ENCODE measurements around the gene CCNK.

Gene CCNK

GRCh38 chr14:99479906-99480869, 1.0 kb upstream of the CCNK start, which contains the start of gene SETD3:
SETD3 (minus strand) TSS chr14:99480859; CDS start chr14:99465805, 15,054 bp downstream.
- Histone ChIP-seq H3K27me3 (replicated peaks) (no peaks in the 10 kb centered on the region), H3K4me3 (ENCODE audit: low read depth, low read length) (peak within 1 kb of the TSS; percentile 90), H3K27ac (peak within 1 kb of the TSS; percentile 89), H3K36me3 (replicated peaks) (no peaks in the 10 kb centered on the region)
- DNase-seq = peak; percentile 40
- in situ Hi-C loops (cut with HindIII; ENCODE audit: low pct_ligation_motif_present, low sequenced_read_pairs) = no loop called here
- TF ChIP-seq, protein P1, sequence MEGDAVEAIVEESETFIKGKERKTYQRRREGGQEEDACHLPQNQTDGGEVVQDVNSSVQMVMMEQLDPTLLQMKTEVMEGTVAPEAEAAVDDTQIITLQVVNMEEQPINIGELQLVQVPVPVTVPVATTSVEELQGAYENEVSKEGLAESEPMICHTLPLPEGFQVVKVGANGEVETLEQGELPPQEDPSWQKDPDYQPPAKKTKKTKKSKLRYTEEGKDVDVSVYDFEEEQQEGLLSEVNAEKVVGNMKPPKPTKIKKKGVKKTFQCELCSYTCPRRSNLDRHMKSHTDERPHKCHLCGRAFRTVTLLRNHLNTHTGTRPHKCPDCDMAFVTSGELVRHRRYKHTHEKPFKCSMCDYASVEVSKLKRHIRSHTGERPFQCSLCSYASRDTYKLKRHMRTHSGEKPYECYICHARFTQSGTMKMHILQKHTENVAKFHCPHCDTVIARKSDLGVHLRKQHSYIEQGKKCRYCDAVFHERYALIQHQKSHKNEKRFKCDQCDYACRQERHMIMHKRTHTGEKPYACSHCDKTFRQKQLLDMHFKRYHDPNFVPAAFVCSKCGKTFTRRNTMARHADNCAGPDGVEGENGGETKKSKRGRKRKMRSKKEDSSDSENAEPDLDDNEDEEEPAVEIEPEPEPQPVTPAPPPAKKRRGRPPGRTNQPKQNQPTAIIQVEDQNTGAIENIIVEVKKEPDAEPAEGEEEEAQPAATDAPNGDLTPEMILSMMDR (IDR thresholded peaks at IDR 0.05; ENCODE audit: low read depth, low read length, missing control alignments) = peak; percentile 44

DNA sequence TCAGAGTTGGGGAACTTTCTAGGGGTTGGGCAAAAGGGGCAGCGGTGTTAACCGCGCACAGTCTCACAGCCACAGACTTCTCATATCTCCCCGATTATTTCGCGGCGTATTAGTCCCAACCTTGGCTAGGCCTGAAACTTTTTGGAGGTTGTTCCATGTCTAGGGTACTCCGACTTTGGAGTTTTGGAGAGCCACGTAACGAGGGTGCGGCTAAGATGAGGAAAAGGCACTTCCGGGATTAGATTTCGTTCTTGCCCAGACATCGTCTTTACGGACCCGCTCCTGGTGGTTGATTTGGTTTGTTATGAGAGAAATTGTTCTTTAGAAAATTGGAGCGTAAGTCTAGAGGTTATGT, 513 bp downstream of the CCNK start:
- H3K36me3 ChIP-seq (replicated peaks) = no peaks in the 10 kb centered on the region
- TF ChIP-seq, protein P1 (IDR thresholded peaks at IDR 0.05; ENCODE audit: low read depth, low read length, missing control alignments) = no peak
- peak; percentile 18 for DNase-seq
- H3K27ac ChIP-seq = peak overlapping the region; percentile 89
- in situ Hi-C loops (cut with HindIII; ENCODE audit: low pct_ligation_motif_present, low sequenced_read_pairs) = no loop called here
- H3K27me3 ChIP-seq (replicated peaks) = no peaks in the 10 kb centered on the region
- peak overlapping the region; percentile 90 for H3K4me3 ChIP-seq (ENCODE audit: low read depth, low read length)

- no peaks in the 10 kb centered on the region for H3K36me3 ChIP-seq (replicated peaks)
- no peaks in the 10 kb centered on the region for H3K27me3 ChIP-seq (replicated peaks)
- DNase-seq = no peak
- in situ Hi-C loops (cut with HindIII; ENCODE audit: low pct_ligation_motif_present, low sequenced_read_pairs) = no loop called here
- no peak overlapping the region for H3K4me3 ChIP-seq (ENCODE audit: low read depth, low read length)
- H3K27ac ChIP-seq = no peak overlapping the region
- TF ChIP-seq, protein P1 (IDR thresholded peaks at IDR 0.05; ENCODE audit: low read depth, low read length, missing control alignments) = no peak
Measured at GRCh38 chr14:99484106-99484505, 2.9 kb downstream of the CCNK start.

DNA sequence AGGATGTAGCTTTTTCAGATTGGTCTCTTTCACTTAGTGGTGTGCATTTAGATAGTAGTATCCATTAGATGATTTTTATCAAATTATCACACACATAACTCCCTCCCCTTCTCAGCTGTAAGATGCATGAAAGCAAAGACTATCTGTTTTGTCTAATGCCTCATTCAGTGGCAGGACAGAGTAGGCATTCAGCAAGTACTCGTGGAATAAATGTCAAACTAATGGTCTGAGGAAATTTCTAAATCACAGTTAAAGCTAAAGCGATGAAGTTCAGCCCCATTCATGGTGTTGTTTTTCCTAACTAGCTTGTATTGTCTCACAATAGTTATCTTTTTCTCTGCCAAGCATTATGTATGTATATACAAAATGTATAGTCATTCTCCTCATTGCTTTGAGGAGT, 16.1 kb downstream of the CCNK start:
- in situ Hi-C loops (cut with HindIII; ENCODE audit: low pct_ligation_motif_present, low sequenced_read_pairs) = no loop called here
- TF ChIP-seq, protein P1 (IDR thresholded peaks at IDR 0.05; ENCODE audit: low read depth, low read length, missing control alignments) = no peak
- H3K27ac ChIP-seq = no peak overlapping the region
- H3K27me3 ChIP-seq (replicated peaks) = no peaks in the 10 kb centered on the region
- H3K4me3 ChIP-seq (ENCODE audit: low read depth, low read length) = no peak overlapping the region
- H3K36me3 ChIP-seq (replicated peaks) = peaks cover 54% of the 10 kb centered on the region
- no peak for DNase-seq

GRCh38 chr14:99497894-99498293, 16.7 kb downstream of the CCNK start:
- Histone ChIP-seq H3K27ac (no peak overlapping the region), H3K4me3 (ENCODE audit: low read depth, low read length) (no peak overlapping the region), H3K27me3 (replicated peaks) (no peaks in the 10 kb centered on the region), H3K36me3 (replicated peaks) (peaks cover 55% of the 10 kb centered on the region)
- DNase-seq = no peak
- TF ChIP-seq, protein P1 (IDR thresholded peaks at IDR 0.05; ENCODE audit: low read depth, low read length, missing control alignments) = no peak
- in situ Hi-C loops (cut with HindIII; ENCODE audit: low pct_ligation_motif_present, low sequenced_read_pairs) = no loop called here

All from brain microvascular endothelial cell (primary cell).